GM12892 (cell line): ENCODE results near the gene GHR.

ENCODE experiments used
- POLR2A ChIP-seq: IDR thresholded peaks from 2 replicates; pipeline ENCODE4 v1.6.1; 2011; ENCODE audit warnings: low read depth, low read length, control low read depth
- POLR2AphosphoS5 ChIP-seq: IDR thresholded peaks from 2 replicates; pipeline ENCODE4 v1.6.1; 2011; ENCODE audit warnings: low read depth, low read length, control low read depth

- TF ChIP-seq POLR2A (no peak), POLR2AphosphoS5 (no peak)
Observed at GRCh38 chr5:42467572-42467971, 44.3 kb downstream of the GHR start.
